Endothelial cell (in vitro differentiated cells): ENCODE data around the gene ZBTB22. TPM values are rescaled to one million over a fixed set of nuclear protein-coding genes. Genes with fewer than 3 reads are reported as not detected.

ENCODE experiments used
- DNase-seq: peaks from one replicate; pipeline ENCODE4 v3.0.0; 2021; ENCODE audit warnings: low spot score
- H3K27ac Mint-ChIP-seq: one replicate; pipeline ENCODE4 v1.8.0; 2021; ENCODE audit warnings: mixed read lengths, inconsistent platforms; ENCODE audit not compliant: unreplicated experiment
- H3K27me3 Mint-ChIP-seq: one replicate; pipeline ENCODE4 v1.8.0; 2021; ENCODE audit warnings: mild to moderate bottlenecking, moderate library complexity, mixed read lengths, inconsistent platforms; ENCODE audit not compliant: unreplicated experiment
- H3K36me3 Mint-ChIP-seq: one replicate; pipeline ENCODE4 v1.8.0; 2021; ENCODE audit warnings: mild to moderate bottlenecking, low read depth, mixed read lengths, inconsistent platforms; ENCODE audit not compliant: unreplicated experiment
- H3K4me1 Mint-ChIP-seq: one replicate; pipeline ENCODE4 v1.8.0; 2021; ENCODE audit warnings: mild to moderate bottlenecking, mixed read lengths, inconsistent platforms; ENCODE audit not compliant: unreplicated experiment
- H3K4me3 Mint-ChIP-seq: one replicate; pipeline ENCODE4 v1.8.0; 2021; ENCODE audit warnings: mild to moderate bottlenecking, mixed read lengths, inconsistent platforms; ENCODE audit not compliant: unreplicated experiment
- H3K9me3 Mint-ChIP-seq: one replicate; pipeline ENCODE4 v1.8.0; 2021; ENCODE audit warnings: mixed read lengths, inconsistent platforms; ENCODE audit not compliant: unreplicated experiment
- CTCF ChIP-seq: fragments of 200-600 bp; sonication (generic); IDR thresholded peaks from one replicate; pipeline ENCODE4 v1.5.0; 2021; ENCODE audit warnings: antibody characterized with exemption; ENCODE audit not compliant: unreplicated experiment
- total RNA-seq: library from RNA; stranded (reverse); fragmentation: NEBNext Ultra II Directional; extraction: Animal tissue kit (Norgen Biotek cat#: 25700); gene quantifications from one replicate; pipeline ENCODE4 v1.2.1, GENCODE V29; 2021; ENCODE audit not compliant: unreplicated experiment

ZBTB22 gene
- total RNA-seq, 1 donor from 2014 or later: 16.9 TPM

- peaks cover 27% of the 10 kb centered on the region for H3K27me3 Mint-ChIP-seq
- H3K4me1 Mint-ChIP-seq: peaks cover 50% of the 10 kb centered on the region
- TF ChIP-seq CTCF: no peak
- H3K9me3 Mint-ChIP-seq: no peaks in the 10 kb centered on the region
- H3K36me3 Mint-ChIP-seq: peaks cover 32% of the 10 kb centered on the region
- no peak for DNase-seq
- H3K4me3 Mint-ChIP-seq: peak overlapping the region; percentile 68
- peak overlapping the region; percentile 76 for H3K27ac Mint-ChIP-seq
These were observed 3.7 kb upstream of the ZBTB22 start for GRCh38 chr6:33321227-33321626.

GRCh38 chr6:33320315-33321181 lies 3.0 kb upstream of the ZBTB22 start:
- Mint-ChIP-seq H3K4me1 (peaks cover 50% of the 10 kb centered on the region), H3K4me3 (peak overlapping the region; percentile 88), H3K9me3 (no peaks in the 10 kb centered on the region), H3K27ac (peak overlapping the region; percentile 78), H3K36me3 (peaks cover 32% of the 10 kb centered on the region), H3K27me3 (peaks cover 26% of the 10 kb centered on the region)
- DNase-seq: no peak
- TF ChIP-seq CTCF: no peak

- Mint-ChIP-seq H3K27ac (no peak overlapping the region), H3K36me3 (peaks cover 32% of the 10 kb centered on the region), H3K27me3 (peaks cover 26% of the 10 kb centered on the region), H3K4me1 (peaks cover 50% of the 10 kb centered on the region), H3K9me3 (no peaks in the 10 kb centered on the region), H3K4me3 (peak overlapping the region; percentile 88)
- DNase-seq: no peak
- no peak for TF ChIP-seq CTCF
These were observed 2.4 kb upstream of the ZBTB22 start for GRCh38 chr6:33319939-33320314.

- TF ChIP-seq CTCF: no peak
- Mint-ChIP-seq H3K4me1 (peaks cover 50% of the 10 kb centered on the region), H3K27me3 (peaks cover 23% of the 10 kb centered on the region), H3K27ac (peak overlapping the region; percentile 13), H3K9me3 (no peaks in the 10 kb centered on the region), H3K4me3 (peak overlapping the region; percentile 97), H3K36me3 (peaks cover 32% of the 10 kb centered on the region)
- no peak for DNase-seq
These were observed 1.0 kb upstream of the ZBTB22 start for GRCh38 chr6:33318426-33319073.

GRCh38 chr6:33317419-33317668 lies 200 bp downstream of the ZBTB22 start:
- Mint-ChIP-seq H3K4me1 (peaks cover 54% of the 10 kb centered on the region), H3K27ac (no peak overlapping the region), H3K27me3 (peaks cover 12% of the 10 kb centered on the region), H3K36me3 (peaks cover 30% of the 10 kb centered on the region), H3K4me3 (peak overlapping the region; percentile 88), H3K9me3 (no peaks in the 10 kb centered on the region)
- no peak for TF ChIP-seq CTCF
- DNase-seq: no peak
